HG02642 (cell line): ENCODE data around the gene ESYT3.

Experiments
- ATAC-seq: cut with Tn5 transposase; IDR thresholded peaks from one replicate; pipeline ENCODE4 v1.9.1; 2021; ENCODE audit warnings: mild to moderate bottlenecking; ENCODE audit not compliant: unreplicated experiment, poor library complexity

Gene ESYT3

DNA sequence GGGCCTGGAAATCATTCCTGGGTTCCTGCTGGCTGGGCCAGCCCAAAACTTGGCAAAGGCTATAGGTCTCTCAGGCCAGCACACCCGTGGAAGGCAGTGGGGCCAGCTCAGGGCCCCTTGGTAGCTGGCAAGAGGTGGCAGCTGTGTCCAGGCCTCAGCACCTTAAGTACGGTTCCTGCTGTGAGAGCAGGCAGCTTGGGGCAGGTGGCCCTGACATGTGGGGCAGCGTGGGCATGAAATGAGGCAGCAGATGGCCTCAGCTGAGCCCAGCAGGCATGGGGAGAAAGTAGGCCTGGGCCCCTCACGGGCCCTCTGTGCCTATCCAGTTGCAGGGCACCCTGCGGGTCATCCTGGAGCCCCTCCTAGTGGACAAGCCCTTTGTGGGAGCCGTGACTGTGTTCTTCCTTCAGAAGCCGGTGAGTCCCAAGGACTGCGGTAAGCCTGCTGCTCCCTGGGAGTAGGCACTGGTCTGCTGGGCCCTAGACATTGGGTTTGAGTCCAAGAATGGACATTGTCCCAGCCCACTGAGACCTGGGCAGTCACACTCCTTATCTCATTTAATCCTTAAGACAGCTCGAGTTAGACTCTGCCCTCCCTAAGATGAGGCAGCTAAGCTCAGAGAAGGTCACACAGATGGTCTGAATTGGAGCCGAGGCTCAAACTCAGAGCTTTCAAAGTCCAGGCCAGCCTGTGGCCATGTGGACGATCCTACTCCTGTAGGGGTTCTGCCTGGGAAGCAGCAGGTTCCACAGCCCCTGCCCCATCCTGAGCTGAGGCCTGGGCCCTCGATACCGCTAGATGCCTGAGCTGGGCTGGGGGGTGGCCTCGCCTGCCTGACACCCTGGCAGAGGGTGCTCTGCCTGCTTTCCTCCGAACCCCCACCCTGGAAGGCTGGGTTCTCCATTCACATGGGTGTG is 25.5 kb downstream of the ESYT3 start:
- ATAC-seq, result no peak

DNA sequence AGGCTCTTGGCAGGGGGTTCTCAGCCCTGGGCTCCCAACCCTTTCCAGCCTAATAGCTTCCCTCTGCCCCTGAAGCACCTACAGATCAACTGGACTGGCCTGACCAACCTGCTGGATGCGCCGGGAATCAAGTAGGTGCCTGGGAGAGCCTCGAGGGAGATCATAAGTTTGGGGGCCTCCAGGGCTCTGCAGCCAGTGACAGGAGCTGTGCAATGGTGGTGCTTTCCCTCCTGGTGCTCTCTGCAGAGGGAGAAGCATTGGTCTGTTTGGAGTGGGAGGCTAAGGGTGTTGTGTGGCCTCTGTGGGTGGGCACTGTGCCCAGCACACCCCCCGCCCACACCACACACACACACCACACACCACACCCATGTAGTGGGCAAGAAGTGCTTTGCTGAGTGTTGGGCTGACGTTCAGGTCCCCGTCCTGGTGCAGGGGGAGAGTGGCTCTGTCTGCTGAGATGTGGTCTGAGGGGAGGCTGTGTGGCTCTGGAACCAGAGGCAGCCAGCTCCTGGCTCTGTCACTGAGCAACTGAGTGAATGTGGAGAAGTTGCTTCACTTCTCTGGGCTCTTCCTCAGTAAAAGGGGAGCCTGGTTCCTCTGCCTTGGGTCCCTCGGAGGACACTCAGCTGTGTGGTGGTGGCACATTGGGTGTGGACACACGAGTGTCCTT is 26.3 kb downstream of the ESYT3 start:
- ATAC-seq, result no peak

DNA sequence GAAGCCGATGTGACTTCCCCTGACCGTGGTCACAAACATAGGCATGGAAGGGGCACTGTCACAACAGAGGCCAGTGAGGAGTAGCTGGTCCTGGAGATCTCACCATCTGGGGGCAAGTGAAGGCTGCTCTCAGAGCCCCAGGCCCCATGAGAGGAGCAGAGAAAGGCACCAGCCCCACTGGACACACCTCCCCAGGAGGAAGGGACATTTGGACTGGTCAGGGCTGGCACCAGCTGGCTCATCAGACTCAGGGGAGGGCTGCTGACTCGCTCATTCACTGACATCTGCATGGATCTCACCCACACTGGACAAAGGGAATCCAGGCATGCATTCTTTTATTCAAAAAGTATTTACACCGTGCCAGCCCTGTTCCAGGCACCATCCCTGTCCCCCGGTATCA is 26.8 kb downstream of the ESYT3 start:
- ATAC-seq, result no peak

DNA sequence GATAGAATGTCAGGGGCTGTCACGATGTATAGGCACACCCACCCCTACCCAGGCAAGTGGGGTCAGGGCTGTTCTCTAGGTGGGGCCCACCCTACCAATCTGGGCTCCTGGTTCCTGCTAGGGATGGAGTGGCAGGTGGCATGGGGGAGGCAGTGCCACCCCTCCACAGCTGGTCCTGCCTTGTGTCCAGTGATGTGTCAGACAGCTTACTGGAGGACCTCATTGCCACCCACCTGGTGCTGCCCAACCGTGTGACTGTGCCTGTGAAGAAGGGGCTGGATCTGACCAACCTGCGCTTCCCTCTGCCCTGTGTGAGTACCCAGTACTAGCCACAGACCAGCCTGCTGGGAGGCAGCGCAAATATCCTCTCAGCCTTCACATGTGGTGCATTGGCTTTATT is 27.5 kb downstream of the ESYT3 start:
- ATAC-seq, result no peak

DNA sequence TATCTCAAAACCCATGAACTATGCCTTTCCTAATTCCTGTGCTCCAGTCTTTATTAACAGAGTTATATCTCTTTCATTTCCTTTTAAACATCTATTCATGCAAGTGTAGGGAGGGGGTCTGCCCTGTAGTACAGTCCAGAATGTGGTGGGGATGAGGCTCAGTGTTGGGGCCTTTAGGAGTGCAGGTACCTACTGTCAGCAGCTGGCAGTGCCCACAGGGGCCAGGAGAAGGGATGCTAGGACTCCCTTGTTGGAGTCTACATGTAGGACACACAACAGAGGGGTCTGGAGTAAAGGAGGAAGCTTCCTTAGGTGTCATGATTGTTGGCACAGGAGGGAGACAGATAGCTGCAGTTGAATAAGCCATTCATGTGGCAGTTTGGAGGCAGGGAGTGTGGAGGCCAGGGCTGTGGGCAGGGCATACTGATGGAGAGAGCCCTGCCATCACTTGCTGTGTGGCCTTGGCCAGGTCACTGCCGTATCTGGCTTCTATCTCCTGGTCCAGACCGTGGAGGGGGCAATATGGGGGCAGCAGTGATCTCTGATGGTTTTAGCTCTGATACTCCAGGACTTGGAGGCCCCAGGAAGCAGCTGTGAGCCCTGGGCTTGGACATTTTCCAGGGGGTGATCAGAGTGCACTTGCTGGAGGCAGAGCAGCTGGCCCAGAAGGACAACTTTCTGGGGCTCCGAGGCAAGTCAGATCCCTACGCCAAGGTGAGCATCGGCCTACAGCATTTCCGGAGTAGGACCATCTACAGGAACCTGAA is 29.5 kb downstream of the ESYT3 start:
- no peak for ATAC-seq

DNA sequence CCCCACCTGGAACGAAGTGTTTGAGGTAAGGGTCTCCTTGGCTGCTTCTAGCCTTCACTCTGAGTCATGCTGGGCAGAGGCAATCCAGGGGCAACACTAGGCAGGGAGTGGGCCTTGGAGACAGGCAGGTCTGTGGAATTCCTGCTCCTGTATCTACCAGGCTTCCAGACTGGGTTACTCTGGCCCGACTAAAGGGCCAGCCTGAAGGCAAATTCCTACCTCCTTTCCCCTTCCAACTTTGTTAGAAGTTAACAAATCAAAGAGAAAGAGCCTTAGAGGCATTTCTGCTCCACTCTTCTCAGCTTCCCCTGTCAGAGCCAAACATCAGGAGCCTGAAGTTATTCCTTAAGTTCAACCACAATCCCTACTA is 30.1 kb downstream of the ESYT3 start:
- no peak for ATAC-seq

- ATAC-seq, result no peak
Observed at GRCh38 chr3:138465451-138465850, 31.0 kb downstream of the ESYT3 start.

DNA sequence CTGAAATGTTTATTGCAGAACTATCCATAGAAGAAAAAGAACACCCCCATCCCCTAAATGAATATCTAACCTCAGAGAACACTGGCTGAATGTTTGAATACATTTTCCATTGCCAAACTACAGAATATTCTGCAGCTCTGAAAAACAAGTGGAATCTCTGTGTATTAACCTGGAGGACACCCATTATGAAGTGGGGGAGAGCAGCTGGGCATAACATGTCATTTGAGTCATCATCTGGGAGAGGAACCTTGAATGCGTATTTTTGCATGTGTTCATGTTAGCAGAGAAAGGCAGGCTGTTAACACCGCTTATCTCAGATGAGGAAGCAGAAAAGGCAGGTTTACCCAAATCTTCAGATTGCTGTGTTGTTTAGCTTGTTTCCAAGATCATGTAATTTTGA is 31.5 kb downstream of the ESYT3 start:
- no peak for ATAC-seq

- ATAC-seq, result no peak
Observed at GRCh38 chr3:138467931-138468330, 33.5 kb downstream of the ESYT3 start.

GRCh38 chr3:138468451-138468850 is 34.0 kb downstream of the ESYT3 start:
- ATAC-seq, result no peak

GRCh38 chr3:138468886-138469285 is 34.5 kb downstream of the ESYT3 start:
- ATAC-seq, result no peak

DNA sequence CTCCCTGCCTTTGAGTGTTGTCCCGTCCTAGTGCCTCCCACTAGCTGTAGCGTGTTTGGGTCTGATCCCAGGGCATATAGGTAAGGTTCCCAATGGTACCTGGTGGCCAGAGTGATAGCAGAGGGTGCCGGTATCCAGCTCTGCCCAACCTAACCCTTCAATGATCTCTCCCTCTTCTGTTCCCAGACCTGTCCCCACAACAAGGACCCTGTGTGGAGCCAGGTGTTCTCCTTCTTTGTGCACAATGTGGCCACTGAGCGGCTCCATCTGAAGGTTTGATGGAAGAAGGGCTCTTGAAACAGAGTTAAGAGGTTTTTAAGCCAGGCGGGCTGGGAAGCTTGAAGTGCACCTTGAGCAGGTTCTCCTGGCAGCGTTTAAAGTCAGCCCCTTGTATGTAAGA is 35.5 kb downstream of the ESYT3 start:
- no peak for ATAC-seq

GRCh38 chr3:138470687-138471086 is 36.3 kb downstream of the ESYT3 start:
- no peak for ATAC-seq

- ATAC-seq, result no peak
Observed at GRCh38 chr3:138471481-138471880, 37.1 kb downstream of the ESYT3 start.

DNA sequence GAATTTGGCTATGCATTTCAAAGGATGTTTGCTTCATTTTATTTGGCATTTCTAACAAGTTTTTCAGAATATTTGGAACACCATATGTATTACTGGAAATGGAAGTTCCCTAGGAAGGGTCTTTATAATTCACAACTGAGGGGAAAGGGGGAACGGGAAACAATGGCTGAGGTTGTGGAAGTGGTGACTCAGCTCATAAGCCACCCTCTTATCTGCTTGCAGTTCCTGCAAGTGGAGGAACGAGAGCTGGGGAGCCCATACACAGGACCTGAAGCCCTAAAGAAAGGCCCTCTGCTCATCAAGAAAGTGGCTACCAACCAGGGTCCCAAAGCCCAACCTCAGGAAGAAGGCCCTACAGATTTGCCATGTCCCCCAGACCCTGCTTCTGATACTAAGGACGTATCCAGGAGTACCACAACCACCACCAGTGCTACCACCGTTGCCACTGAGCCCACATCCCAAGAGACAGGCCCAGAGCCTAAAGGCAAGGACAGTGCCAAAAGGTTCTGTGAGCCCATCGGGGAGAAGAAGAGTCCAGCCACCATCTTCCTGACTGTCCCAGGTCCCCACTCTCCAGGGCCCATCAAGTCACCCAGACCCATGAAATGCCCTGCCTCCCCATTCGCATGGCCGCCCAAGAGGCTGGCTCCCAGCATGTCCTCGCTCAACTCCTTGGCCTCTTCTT is 37.9 kb downstream of the ESYT3 start:
- ATAC-seq, result no peak

DNA sequence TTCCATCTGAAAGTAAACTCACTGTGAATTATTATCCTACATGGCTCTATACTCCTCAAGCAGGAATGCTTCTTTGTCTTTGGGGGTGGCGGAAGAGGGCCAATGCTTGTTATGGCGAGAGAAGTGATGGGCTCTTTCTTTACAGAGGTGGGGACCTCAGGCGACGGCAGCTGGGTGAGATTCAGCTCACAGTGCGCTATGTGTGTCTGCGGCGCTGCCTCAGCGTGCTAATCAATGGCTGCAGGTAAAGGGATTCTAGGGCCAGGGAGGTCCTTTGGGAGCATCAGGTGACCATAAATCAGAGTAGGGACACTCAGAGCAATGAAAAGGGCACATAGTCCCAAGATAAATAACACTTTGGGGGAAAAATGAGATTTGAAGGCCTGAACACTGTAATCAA is 39.0 kb downstream of the ESYT3 start:
- no peak for ATAC-seq

GRCh38 chr3:138474163-138474562 is 39.7 kb downstream of the ESYT3 start:
- ATAC-seq, result no peak

DNA sequence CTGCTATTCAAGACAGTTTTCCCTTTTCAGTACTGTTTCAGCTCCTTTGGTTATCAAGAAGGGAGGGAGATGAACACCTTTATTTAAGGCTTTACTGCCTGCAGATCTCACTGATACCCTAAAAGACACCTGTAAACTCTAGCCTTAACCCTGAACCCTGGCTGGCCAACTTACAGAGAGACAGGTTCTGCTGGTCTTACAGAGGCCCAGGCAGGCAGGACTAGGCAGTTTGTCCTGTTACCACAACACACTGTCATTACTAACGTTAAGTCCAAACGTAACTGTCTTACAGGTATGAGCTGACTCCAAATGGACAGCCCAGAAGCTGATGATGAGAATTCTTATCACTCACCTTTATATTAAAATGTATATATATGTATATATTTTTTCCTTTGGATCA is 42.1 kb downstream of the ESYT3 start:
- ATAC-seq, result no peak

- no peak for ATAC-seq
Observed at GRCh38 chr3:138477120-138477519, 42.7 kb downstream of the ESYT3 start.

GRCh38 chr3:138477801-138478200 is 43.4 kb downstream of the ESYT3 start:
- ATAC-seq, result no peak
